GM18873 (cell line): ENCODE measurements around the gene ASCC1.

ENCODE experiments used
- ATAC-seq: cut with Tn5 transposase; IDR thresholded peaks from one replicate; pipeline ENCODE4 v1.9.1; 2021; ENCODE audit warnings: mild to moderate bottlenecking, moderate library complexity, moderate number of reproducible peaks; ENCODE audit not compliant: unreplicated experiment, low FRiP score

The ASCC1 gene

GRCh38 chr10:72105710-72106109 lies 110.4 kb downstream of the ASCC1 start:
- ATAC-seq = no peak

- no peak for ATAC-seq
Observed at GRCh38 chr10:72105098-72105475, 111.0 kb downstream of the ASCC1 start.

GRCh38 chr10:72104472-72105097 lies 111.5 kb downstream of the ASCC1 start:
- ATAC-seq = no peak

GRCh38 chr10:72099600-72099921 lies 116.5 kb downstream of the ASCC1 start:
- ATAC-seq = no peak

- ATAC-seq = no peak
Observed at GRCh38 chr10:72098836-72099599, 117.1 kb downstream of the ASCC1 start.

- no peak for ATAC-seq
Observed at GRCh38 chr10:72098301-72098835, 117.7 kb downstream of the ASCC1 start.

- ATAC-seq = no peak
Observed at GRCh38 chr10:72097448-72098300, 118.4 kb downstream of the ASCC1 start.

- ATAC-seq = no peak
Observed at GRCh38 chr10:72096115-72097000, 119.7 kb downstream of the ASCC1 start.

- no peak for ATAC-seq
Observed at GRCh38 chr10:72095195-72095594, 120.9 kb downstream of the ASCC1 start.

- ATAC-seq = no peak
Observed at GRCh38 chr10:72094574-72094973, 121.5 kb downstream of the ASCC1 start.

- no peak for ATAC-seq
Observed at GRCh38 chr10:72093450-72093849, 122.6 kb downstream of the ASCC1 start.

GRCh38 chr10:72092987-72093386 lies 123.1 kb downstream of the ASCC1 start:
- ATAC-seq = no peak

- ATAC-seq = no peak
Observed at GRCh38 chr10:72092171-72092924, 123.7 kb downstream of the ASCC1 start.

GRCh38 chr10:72090326-72090725 lies 125.8 kb downstream of the ASCC1 start:
- ATAC-seq = no peak

GRCh38 chr10:72089618-72090017 lies 126.5 kb downstream of the ASCC1 start:
- no peak for ATAC-seq

- ATAC-seq = no peak
Observed at GRCh38 chr10:72088889-72089575, 127.0 kb downstream of the ASCC1 start.

- ATAC-seq = no peak
Observed at GRCh38 chr10:72087969-72088888, 127.8 kb downstream of the ASCC1 start, which contains the start of gene SPOCK2. TSS of gene SPOCK2 (minus strand) at chr10:72088551. CDS start at chr10:72088328, 223 bp downstream.
